Neural cell (in vitro differentiated cells): ENCODE results near the gene STH. TPM values are rescaled to one million over a fixed set of nuclear protein-coding genes. Genes with fewer than 3 reads are reported as not detected.

Experiments
- H2AFZ ChIP-seq: fragments of 200-600, 300-800 bp; sonication (generic), shearing (Covaris generic); 2 replicates; pipeline ENCODE4 v1.6.0; 2014; ENCODE audit warnings: low read depth, mild to moderate bottlenecking, antibody characterized with exemption, low read length, moderate library complexity
- H3F3A ChIP-seq: fragments of 200-600 bp; shearing (Covaris generic); 2 replicates; pipeline ENCODE4 v1.6.1; 2016; ENCODE audit warnings: mild to moderate bottlenecking, moderate library complexity, mixed read lengths, antibody characterized with exemption, low read length; ENCODE audit not compliant: insufficient read depth, poor library complexity, severe bottlenecking
- H3K27ac ChIP-seq: fragments of 200-600, 300-800 bp; sonication (generic), shearing (Covaris generic); 2 replicates; pipeline ENCODE4 v1.5.1; 2014; ENCODE audit warnings: mild to moderate bottlenecking, low read length, moderate library complexity
- H3K27me3 ChIP-seq: fragments of 300-800, 200-600 bp; sonication (generic), shearing (Covaris generic); 2 replicates; pipeline ENCODE4 v1.6.0; 2014; ENCODE audit warnings: mild to moderate bottlenecking, low read depth, low read length, moderate library complexity; ENCODE audit not compliant: insufficient read depth
- H3K36me3 ChIP-seq: fragments of 300-800, 200-600 bp; sonication (generic), shearing (Covaris generic); 2 replicates; pipeline ENCODE4 v1.5.1; 2014; ENCODE audit warnings: mild to moderate bottlenecking, antibody characterized with exemption, low read length, moderate library complexity; ENCODE audit not compliant: insufficient read depth
- H3K4me2 ChIP-seq: fragments of 300-800, 200-600 bp; sonication (generic), shearing (Covaris generic); 2 replicates; pipeline ENCODE4 v1.6.0; 2014; ENCODE audit warnings: mild to moderate bottlenecking, low read length
- H3K4me3 ChIP-seq: fragments of 300-800, 200-600 bp; sonication (generic), shearing (Covaris generic); 2 replicates; pipeline ENCODE4 v1.5.1; 2014; ENCODE audit warnings: mild to moderate bottlenecking, low read length, moderate library complexity
- H3K79me2 ChIP-seq: fragments of 200-600 bp; shearing (Covaris generic); replicated peaks from 2 replicates; pipeline ENCODE4 v1.6.0; 2014; ENCODE audit warnings: mild to moderate bottlenecking, low read length, moderate library complexity; ENCODE audit not compliant: insufficient read depth
- H3K9ac ChIP-seq: fragments of 300-800, 200-600 bp; sonication (generic), shearing (Covaris generic); 2 replicates; pipeline ENCODE4 v1.6.1; 2016; ENCODE audit warnings: mild to moderate bottlenecking, low read length, mixed read lengths
- H3K9me2 ChIP-seq: fragments of 200-600 bp; shearing (Covaris generic); 2 replicates; pipeline ENCODE4 v1.6.1; 2016; ENCODE audit warnings: mild to moderate bottlenecking, low read length, mixed read lengths; ENCODE audit not compliant: insufficient read depth
- H3K9me3 ChIP-seq: fragments of 200-600, 300-800 bp; sonication (generic), shearing (Covaris generic); 2 replicates; pipeline ENCODE4 v1.6.1; 2016; ENCODE audit warnings: mild to moderate bottlenecking, mixed run types, low read length, moderate library complexity, mixed read lengths
- H4K20me1 ChIP-seq: fragments of 200-600 bp; shearing (Covaris generic); 2 replicates; pipeline ENCODE4 v1.6.1; 2016; ENCODE audit warnings: mild to moderate bottlenecking, mixed run types; ENCODE audit not compliant: insufficient read depth
- EP300 ChIP-seq: fragments of 450-650 bp; conservative IDR thresholded peaks from 2 replicates; pipeline ENCODE4 v1.6.1; 2014; ENCODE audit warnings: antibody characterized with exemption, mild to moderate bottlenecking, moderate library complexity; ENCODE audit not compliant: poor library complexity, severe bottlenecking
- EZH2 ChIP-seq: fragments of 200-600, 300-800 bp; shearing (Covaris generic), sonication (generic); IDR thresholded peaks from 2 replicates; pipeline ENCODE4 v1.6.1; 2014; ENCODE audit warnings: antibody characterized with exemption, low read length, borderline replicate concordance, mild to moderate bottlenecking; ENCODE audit not compliant: insufficient read depth, poor library complexity, severe bottlenecking
- MXI1 ChIP-seq: fragments of 450-650 bp; conservative IDR thresholded peaks from 2 replicates; pipeline ENCODE4 v1.6.1; 2014; ENCODE audit warnings: antibody characterized with exemption, mild to moderate bottlenecking; ENCODE audit not compliant: poor library complexity, severe bottlenecking
- POLR2AphosphoS5 ChIP-seq: IDR thresholded peaks from 2 replicates; pipeline ENCODE4 v1.6.1; 2012
- RAD21 ChIP-seq: fragments of 450-650 bp; conservative IDR thresholded peaks from 2 replicates; pipeline ENCODE4 v1.6.1; 2014; ENCODE audit warnings: antibody characterized with exemption, mild to moderate bottlenecking, moderate library complexity
- SMC3 ChIP-seq: fragments of 450-650 bp; conservative IDR thresholded peaks from 2 replicates; pipeline ENCODE4 v1.6.1; 2014; ENCODE audit warnings: antibody characterized with exemption, mild to moderate bottlenecking, moderate library complexity; ENCODE audit not compliant: poor library complexity
- TAF1 ChIP-seq: IDR thresholded peaks from 2 replicates; pipeline ENCODE4 v1.6.1; 2012; ENCODE audit warnings: low read depth
- polyA plus RNA-seq: library from polyadenylated mRNA; depleted of rRNA; stranded (reverse); fragments of >200 nt; gene quantifications from 2 replicates; pipeline ENCODE4 v1.2.3, GENCODE V29; 2014
- TF ChIP-seq, protein P1 (sequence below): IDR thresholded peaks from 2 replicates; pipeline ENCODE4 v1.6.1; 2012; ENCODE audit warnings: borderline replicate concordance
- TF ChIP-seq, protein P2 (sequence below): fragments of 450-650 bp; IDR thresholded peaks from 2 replicates; pipeline ENCODE4 v1.5.1; 2014; ENCODE audit warnings: antibody characterized with exemption, mild to moderate bottlenecking, moderate library complexity; ENCODE audit not compliant: poor library complexity, severe bottlenecking

The STH gene
- polyA plus RNA-seq, 1 donor from 2014 or later, result not detected

DNA sequence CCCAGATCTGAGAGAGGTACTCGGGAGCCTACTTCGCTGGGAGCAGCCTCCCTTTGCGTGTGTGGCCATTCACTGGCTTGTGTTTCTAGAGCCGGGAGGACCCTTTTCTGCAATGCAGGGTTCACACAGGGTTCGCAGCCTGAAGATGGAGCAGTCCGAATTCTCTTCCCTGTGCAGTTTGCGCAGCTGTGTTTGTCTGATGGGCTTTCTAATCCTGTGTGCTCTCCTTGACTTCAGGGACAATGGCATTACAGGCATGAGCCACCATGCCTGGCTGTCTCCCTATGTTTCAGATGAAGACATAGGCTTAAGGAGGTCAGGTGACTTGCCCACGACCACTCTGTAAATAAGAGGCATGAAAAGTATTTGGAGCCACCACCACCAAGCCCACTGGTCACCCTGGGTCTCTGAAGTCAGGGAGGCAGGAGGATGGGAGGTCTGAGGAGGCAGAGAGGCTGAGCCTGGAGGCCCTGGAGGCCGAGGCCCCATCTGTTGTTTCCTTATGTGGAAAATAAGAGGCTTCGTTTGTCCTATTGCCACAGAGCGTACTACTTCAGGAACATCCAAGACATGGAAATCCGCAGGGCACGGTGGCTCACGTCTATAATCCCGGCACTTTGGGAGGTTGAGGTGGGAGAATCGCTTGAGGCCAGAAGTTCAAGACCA lies 5.0 kb upstream of the STH start:
- Histone ChIP-seq H3K9me3 (no peaks in the 10 kb centered on the region), H3K4me3 (no peak overlapping the region), H3K9ac (no peak overlapping the region), H3F3A (no peaks in the 10 kb centered on the region), H2AFZ (no peak overlapping the region), H3K9me2 (no peaks in the 10 kb centered on the region), H3K27ac (no peak overlapping the region), H3K4me2 (no peak overlapping the region), H4K20me1 (no peaks in the 10 kb centered on the region), H3K27me3 (no peaks in the 10 kb centered on the region), H3K79me2 (no peaks in the 10 kb centered on the region), H3K36me3 (peaks cover 6% of the 10 kb centered on the region)
- TF ChIP-seq, protein P1, sequence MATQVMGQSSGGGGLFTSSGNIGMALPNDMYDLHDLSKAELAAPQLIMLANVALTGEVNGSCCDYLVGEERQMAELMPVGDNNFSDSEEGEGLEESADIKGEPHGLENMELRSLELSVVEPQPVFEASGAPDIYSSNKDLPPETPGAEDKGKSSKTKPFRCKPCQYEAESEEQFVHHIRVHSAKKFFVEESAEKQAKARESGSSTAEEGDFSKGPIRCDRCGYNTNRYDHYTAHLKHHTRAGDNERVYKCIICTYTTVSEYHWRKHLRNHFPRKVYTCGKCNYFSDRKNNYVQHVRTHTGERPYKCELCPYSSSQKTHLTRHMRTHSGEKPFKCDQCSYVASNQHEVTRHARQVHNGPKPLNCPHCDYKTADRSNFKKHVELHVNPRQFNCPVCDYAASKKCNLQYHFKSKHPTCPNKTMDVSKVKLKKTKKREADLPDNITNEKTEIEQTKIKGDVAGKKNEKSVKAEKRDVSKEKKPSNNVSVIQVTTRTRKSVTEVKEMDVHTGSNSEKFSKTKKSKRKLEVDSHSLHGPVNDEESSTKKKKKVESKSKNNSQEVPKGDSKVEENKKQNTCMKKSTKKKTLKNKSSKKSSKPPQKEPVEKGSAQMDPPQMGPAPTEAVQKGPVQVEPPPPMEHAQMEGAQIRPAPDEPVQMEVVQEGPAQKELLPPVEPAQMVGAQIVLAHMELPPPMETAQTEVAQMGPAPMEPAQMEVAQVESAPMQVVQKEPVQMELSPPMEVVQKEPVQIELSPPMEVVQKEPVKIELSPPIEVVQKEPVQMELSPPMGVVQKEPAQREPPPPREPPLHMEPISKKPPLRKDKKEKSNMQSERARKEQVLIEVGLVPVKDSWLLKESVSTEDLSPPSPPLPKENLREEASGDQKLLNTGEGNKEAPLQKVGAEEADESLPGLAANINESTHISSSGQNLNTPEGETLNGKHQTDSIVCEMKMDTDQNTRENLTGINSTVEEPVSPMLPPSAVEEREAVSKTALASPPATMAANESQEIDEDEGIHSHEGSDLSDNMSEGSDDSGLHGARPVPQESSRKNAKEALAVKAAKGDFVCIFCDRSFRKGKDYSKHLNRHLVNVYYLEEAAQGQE, result no peak
- TF ChIP-seq POLR2AphosphoS5 (no peak), EP300 (no peak), MXI1 (no peak), TAF1 (no peak), EZH2 (no peak), RAD21 (no peak), SMC3 (no peak)
- TF ChIP-seq, protein P2, sequence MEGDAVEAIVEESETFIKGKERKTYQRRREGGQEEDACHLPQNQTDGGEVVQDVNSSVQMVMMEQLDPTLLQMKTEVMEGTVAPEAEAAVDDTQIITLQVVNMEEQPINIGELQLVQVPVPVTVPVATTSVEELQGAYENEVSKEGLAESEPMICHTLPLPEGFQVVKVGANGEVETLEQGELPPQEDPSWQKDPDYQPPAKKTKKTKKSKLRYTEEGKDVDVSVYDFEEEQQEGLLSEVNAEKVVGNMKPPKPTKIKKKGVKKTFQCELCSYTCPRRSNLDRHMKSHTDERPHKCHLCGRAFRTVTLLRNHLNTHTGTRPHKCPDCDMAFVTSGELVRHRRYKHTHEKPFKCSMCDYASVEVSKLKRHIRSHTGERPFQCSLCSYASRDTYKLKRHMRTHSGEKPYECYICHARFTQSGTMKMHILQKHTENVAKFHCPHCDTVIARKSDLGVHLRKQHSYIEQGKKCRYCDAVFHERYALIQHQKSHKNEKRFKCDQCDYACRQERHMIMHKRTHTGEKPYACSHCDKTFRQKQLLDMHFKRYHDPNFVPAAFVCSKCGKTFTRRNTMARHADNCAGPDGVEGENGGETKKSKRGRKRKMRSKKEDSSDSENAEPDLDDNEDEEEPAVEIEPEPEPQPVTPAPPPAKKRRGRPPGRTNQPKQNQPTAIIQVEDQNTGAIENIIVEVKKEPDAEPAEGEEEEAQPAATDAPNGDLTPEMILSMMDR, result no peak

DNA sequence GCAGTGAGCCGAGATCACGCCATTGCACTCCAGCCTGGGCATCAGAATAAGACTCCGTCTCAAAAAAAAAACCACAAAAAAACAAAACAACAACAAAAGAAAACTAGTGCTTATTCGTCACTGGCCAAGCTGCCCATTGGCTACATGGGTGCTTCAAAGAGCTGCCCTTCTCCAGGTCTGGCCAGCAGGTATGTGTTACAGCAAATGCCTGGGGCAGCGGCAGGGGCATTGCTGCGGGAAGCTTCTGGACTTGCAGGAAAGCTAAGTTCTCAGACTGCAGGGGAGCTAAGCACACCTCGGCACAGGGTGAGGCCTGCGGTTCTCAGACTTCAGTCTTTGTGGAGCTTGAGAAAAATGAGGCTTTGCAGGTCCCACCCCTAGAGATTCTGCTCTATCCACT lies 4.1 kb upstream of the STH start:
- no peak overlapping the region for H2AFZ ChIP-seq
- H3F3A ChIP-seq, result no peaks in the 10 kb centered on the region
- no peaks in the 10 kb centered on the region for H3K9me2 ChIP-seq
- H3K79me2 ChIP-seq, result no peaks in the 10 kb centered on the region
- H3K27me3 ChIP-seq, result no peaks in the 10 kb centered on the region
- H3K9ac ChIP-seq, result no peak overlapping the region
- peaks cover 6% of the 10 kb centered on the region for H3K36me3 ChIP-seq
- no peak for TF ChIP-seq EP300
- H4K20me1 ChIP-seq, result no peaks in the 10 kb centered on the region
- no peak overlapping the region for H3K4me3 ChIP-seq
- H3K27ac ChIP-seq, result no peak overlapping the region
- no peaks in the 10 kb centered on the region for H3K9me3 ChIP-seq
- H3K4me2 ChIP-seq, result no peak overlapping the region
